Pancreas (tissue), 10 donors: ENCODE results near the gene ZNF92. TPM values are rescaled to one million over a fixed set of nuclear protein-coding genes. Genes with fewer than 3 reads are reported as not detected.

Experiments used
- ATAC-seq, 4 donors: fragments of 200-7000 bp; cut with Tn5 transposase; one replicate each; pipeline versions ENCODE4 v1.8.0 to v1.9.1; 2020; ENCODE audit warnings: mild to moderate bottlenecking in 4 of 4, moderate library complexity in 4 of 4
- DNase-seq, 6 donors: peaks; one replicate each; pipeline ENCODE4 v3.0.0-alpha.2; 2020
- FAIRE-seq: peaks from 2 replicates; lab custom pipeline; 2012; peaks lifted over from hg19 to GRCh38; lab: Jason Lieb, UNC
- H3K27ac ChIP-seq, 4 donors: fragments of 200-600 bp; sonication (generic); 1 replicate in 3 of 4; 2 replicates in 1 of 4; pipeline versions ENCODE4 v1.5.0 to v1.8.0; 2020
- H3K27me3 ChIP-seq, 4 donors: fragments of 200-600 bp; one replicate each; pipeline ENCODE4 v1.8.0; 2021
- H3K36me3 ChIP-seq, 3 donors: fragments of 200-600 bp; sonication (generic) in 1 of 3; one replicate each; pipeline versions ENCODE4 v1.5.0 to v1.8.0; 2020 to 2021
- H3K4me1 ChIP-seq, 3 donors: fragments of 200-600 bp; one replicate each; pipeline ENCODE4 v1.8.0; 2021
- H3K4me3 ChIP-seq, 4 donors: fragments of 200-600 bp; sonication (generic) in 2 of 4; one replicate each; pipeline versions ENCODE4 v1.5.0 to v1.8.0; 2020 to 2021
- H3K9me3 ChIP-seq, 4 donors: fragments of 200-600 bp; one replicate each; pipeline ENCODE4 v1.8.0; 2021
- CTCF ChIP-seq, 4 donors: fragments of 200-600 bp; sonication (generic) in 3 of 4; IDR thresholded peaks; one replicate each; pipeline versions ENCODE4 v1.5.0 to v1.8.0; 2021; ENCODE audit warnings: antibody characterized with exemption in 4 of 4
- WGBS, 2 donors: extraction: QIAGEN DNeasy Blood & Tissue Kit; methylation state at CpG; one replicate each; pipeline ENCODE4 v1.1.7; 2013; 5-methylcytosine and 5-hydroxymethylcytosine counted together
- intact Hi-C, 3 donors: fragments of 100-400 bp; cut with DNase I; formaldehyde crosslinking; loops; one replicate each; pipeline versions ENCODE4 v1.11.1 to v1.14.2; 2022
- polyA plus RNA-seq, 2 donors: library from polyadenylated mRNA; stranded (reverse); fragments of 200-250 nt; gene quantifications; one replicate each; pipeline ENCODE4 v1.2.3, GENCODE V29; 2013
- total RNA-seq, 6 donors: library from RNA; stranded (reverse); fragmentation: NEBNext Ultra II Directional in 4 of 6; extraction: Animal tissue kit (Norgen Biotek cat#: 25700) in 4 of 6; gene quantifications; one replicate each; pipeline versions ENCODE4 v1.2.1 to v1.2.4, GENCODE V29; 2021 to 2023
- donor health status: healthy with polysubstance abuse.
- donor health status: DM: no; HTN: no; CAD: no; lungs with moderate emphysema.
- donor health status: DM: no; HTN: no; CAD: no.
- donor health status: control.
- donor health status: control.
- donor health status: Bipolar disorder and iron deficiency.
- donor health status: DM: yes; HTN: yes; CAD: no.
- donor health status: DM: no; HTN: no; CAD: no.
- donor health status: DM: no; HTN: no; CAD: no.
- donor health status: DM: yes; HTN: yes; CAD: no.

ZNF92 gene
- total and polyA plus RNA-seq, 8 donors = 2.1 to 5.5 (median 3.3) TPM

- 45 to 68% methylated on average over 3 of the region's 3 CpGs for WGBS, 2 donors
- Histone ChIP-seq H3K4me3 (no peak overlapping the region), H3K27me3 (no peaks in the 10 kb centered on the region), H3K4me1 (no peaks in the 10 kb centered on the region), H3K27ac (no peak overlapping the region), H3K36me3 (no peaks in the 10 kb centered on the region), H3K9me3 (no peaks in the 10 kb centered on the region)
- ATAC-seq = no peak
- intact Hi-C loops = no loop called here
- no peak for TF ChIP-seq CTCF (IDR thresholded peaks at IDR 0.05)
- no peak for DNase-seq
- no peak for FAIRE-seq
Observed at GRCh38 chr7:65434307-65434706, 60.7 kb downstream of the ZNF92 start.

- Histone ChIP-seq H3K4me3 (no peak overlapping the region), H3K36me3 (no peaks in the 10 kb centered on the region), H3K4me1 (no peaks in the 10 kb centered on the region), H3K27me3 (no peaks in the 10 kb centered on the region), H3K9me3 (no peaks in the 10 kb centered on the region), H3K27ac (no peak overlapping the region)
- no peak for ATAC-seq
- FAIRE-seq = no peak
- intact Hi-C loops = no loop called here
- no peak for TF ChIP-seq CTCF (IDR thresholded peaks at IDR 0.05)
- DNase-seq = no peak
Observed at GRCh38 chr7:65436163-65436562, 62.5 kb downstream of the ZNF92 start.

- no peak for FAIRE-seq
- Histone ChIP-seq H3K9me3 (no peaks in the 10 kb centered on the region), H3K27ac (no peak overlapping the region), H3K4me1 (no peaks in the 10 kb centered on the region), H3K36me3 (no peaks in the 10 kb centered on the region), H3K4me3 (no peak overlapping the region), H3K27me3 (no peaks in the 10 kb centered on the region)
- intact Hi-C loops = no loop called here
- 30% methylated on average over 2 of the region's 2 CpGs for WGBS, 2 donors
- TF ChIP-seq CTCF (IDR thresholded peaks at IDR 0.05) = no peak
- no peak for DNase-seq
- peak in 2 of 4 donors; percentile 18 to 36 for ATAC-seq
Observed at GRCh38 chr7:65438598-65438997, 64.9 kb downstream of the ZNF92 start.

GRCh38 chr7:65441010-65441409 lies 67.4 kb downstream of the ZNF92 start:
- FAIRE-seq = no peak
- H3K36me3 ChIP-seq = no peaks in the 10 kb centered on the region
- no peaks in the 10 kb centered on the region for H3K9me3 ChIP-seq
- ATAC-seq = no peak
- intact Hi-C loops = no loop called here
- no peak for DNase-seq
- TF ChIP-seq CTCF (IDR thresholded peaks at IDR 0.05) = no peak
- H3K27ac ChIP-seq = no peak overlapping the region
- H3K4me1 ChIP-seq = no peaks in the 10 kb centered on the region
- no peaks in the 10 kb centered on the region for H3K27me3 ChIP-seq
- H3K4me3 ChIP-seq = no peak overlapping the region

GRCh38 chr7:65444205-65444842 lies 70.7 kb downstream of the ZNF92 start:
- WGBS, 2 donors = 81 to 85% methylated on average over 1 of the region's 1 CpG
- TF ChIP-seq CTCF (IDR thresholded peaks at IDR 0.05) = no peak
- FAIRE-seq = no peak

More at GRCh38 chr7:65444205-65444842, 70.7 kb downstream of the ZNF92 start:
- no peaks in the 10 kb centered on the region for H3K4me1 ChIP-seq
- no peak overlapping the region for H3K27ac ChIP-seq
- H3K9me3 ChIP-seq = no peaks in the 10 kb centered on the region
- intact Hi-C loops = no loop called here
- H3K27me3 ChIP-seq = no peaks in the 10 kb centered on the region
- ATAC-seq (no peak), DNase-seq (no peak)
- H3K4me3 ChIP-seq = no peak overlapping the region
- H3K36me3 ChIP-seq = no peaks in the 10 kb centered on the region
